ENCODE results near the gene ZNRF3.

ZNRF3 gene

DNA sequence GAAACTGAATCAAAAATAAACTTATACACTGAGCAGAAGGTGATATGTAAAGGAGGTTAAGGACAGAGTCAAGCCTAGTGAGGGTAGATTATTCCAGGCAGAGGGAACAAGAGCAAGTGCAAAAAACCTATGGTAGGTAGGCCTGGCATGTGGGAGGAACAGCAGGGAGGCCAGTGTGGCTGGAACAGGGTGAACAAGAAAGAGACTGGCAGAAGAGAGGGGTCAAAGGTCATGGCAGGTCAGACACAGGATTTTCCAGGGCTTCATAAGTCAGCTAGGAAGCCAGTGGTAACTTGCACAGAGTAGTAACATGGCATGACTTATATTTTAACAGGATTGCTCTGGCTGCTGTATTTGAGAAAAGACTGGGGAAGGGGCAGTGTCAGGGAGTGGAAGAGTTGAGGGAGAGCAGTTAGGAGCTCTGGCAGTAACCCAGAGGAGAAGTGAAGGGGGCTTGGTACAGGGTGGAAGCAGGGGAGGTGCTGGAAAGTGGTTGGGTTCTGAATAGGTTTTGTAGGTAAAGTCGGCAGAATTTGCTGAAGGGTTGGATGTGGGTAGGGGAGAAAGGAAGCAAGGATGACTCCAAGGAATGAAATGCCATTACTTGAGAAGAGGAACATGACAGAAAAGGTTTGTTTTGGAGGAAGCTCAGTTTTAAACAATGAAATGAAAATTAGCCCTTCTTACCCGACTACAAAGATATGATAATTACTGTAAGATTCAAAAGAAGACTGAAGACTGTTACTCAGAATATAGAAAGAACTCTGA is 86.2 kb downstream of the ZNRF3 start:
- TF ChIP-seq, protein P1, sequence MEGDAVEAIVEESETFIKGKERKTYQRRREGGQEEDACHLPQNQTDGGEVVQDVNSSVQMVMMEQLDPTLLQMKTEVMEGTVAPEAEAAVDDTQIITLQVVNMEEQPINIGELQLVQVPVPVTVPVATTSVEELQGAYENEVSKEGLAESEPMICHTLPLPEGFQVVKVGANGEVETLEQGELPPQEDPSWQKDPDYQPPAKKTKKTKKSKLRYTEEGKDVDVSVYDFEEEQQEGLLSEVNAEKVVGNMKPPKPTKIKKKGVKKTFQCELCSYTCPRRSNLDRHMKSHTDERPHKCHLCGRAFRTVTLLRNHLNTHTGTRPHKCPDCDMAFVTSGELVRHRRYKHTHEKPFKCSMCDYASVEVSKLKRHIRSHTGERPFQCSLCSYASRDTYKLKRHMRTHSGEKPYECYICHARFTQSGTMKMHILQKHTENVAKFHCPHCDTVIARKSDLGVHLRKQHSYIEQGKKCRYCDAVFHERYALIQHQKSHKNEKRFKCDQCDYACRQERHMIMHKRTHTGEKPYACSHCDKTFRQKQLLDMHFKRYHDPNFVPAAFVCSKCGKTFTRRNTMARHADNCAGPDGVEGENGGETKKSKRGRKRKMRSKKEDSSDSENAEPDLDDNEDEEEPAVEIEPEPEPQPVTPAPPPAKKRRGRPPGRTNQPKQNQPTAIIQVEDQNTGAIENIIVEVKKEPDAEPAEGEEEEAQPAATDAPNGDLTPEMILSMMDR (IDR thresholded peaks at IDR 0.05; ENCODE audit: low read depth, low read length, missing control alignments), result no peak
- no peak for DNase-seq (ENCODE audit: extremely low read depth, low read depth)
- H3K4me3 ChIP-seq (replicated peaks; ENCODE audit: low read depth, low read length), result no peak overlapping the region

DNA sequence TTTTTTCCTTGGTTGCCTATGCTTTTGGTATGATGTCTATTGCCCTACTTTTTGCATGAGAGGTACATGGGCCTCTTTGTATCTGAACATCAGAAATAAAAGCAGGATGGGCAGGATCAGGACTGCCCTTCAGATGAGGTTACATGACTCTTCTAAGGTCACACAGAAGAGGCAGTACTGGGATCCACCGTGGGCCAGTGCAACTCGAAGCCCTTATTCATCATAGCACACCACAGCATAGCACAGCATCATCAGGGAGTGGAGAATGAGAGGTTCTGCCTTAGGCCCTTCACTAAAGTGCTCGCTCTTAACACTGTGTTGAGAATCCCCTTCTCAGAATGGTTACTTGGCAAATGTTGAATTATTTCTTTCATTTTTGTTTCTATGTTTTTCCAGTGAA is 90.0 kb downstream of the ZNRF3 start:
- TF ChIP-seq, protein P1 (IDR thresholded peaks at IDR 0.05; ENCODE audit: low read depth, low read length, missing control alignments), result no peak
- H3K4me3 ChIP-seq (replicated peaks; ENCODE audit: low read depth, low read length), result no peak overlapping the region
- no peak for DNase-seq (ENCODE audit: extremely low read depth, low read depth)

DNA sequence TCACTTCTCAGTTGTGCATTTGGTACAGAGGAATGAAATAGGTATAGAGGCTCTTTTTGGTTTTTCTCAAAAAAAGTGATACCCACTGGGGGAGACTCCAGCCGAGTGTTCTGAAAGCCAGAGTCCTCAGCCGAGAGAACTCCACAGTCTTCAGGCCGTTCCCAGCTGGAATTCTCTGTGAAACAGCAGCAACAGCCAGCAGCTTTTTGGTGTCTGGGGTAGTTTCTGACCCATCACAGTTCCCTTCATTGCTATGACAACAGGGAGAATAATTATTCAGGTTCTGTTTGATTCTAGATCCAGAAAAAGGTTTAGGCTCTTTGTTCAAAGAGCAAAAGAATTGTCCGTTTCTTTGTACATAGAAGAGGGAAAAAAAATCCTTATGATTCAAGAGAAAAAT is 93.7 kb downstream of the ZNRF3 start:
- DNase-seq (ENCODE audit: extremely low read depth, low read depth), result no peak
- TF ChIP-seq, protein P1 (IDR thresholded peaks at IDR 0.05; ENCODE audit: low read depth, low read length, missing control alignments), result no peak
- 0 out of 2 replicates have a peak overlapping the region, but pooled peaks have one; percentile 4 for H3K4me3 ChIP-seq (replicated peaks; ENCODE audit: low read depth, low read length)

DNA sequence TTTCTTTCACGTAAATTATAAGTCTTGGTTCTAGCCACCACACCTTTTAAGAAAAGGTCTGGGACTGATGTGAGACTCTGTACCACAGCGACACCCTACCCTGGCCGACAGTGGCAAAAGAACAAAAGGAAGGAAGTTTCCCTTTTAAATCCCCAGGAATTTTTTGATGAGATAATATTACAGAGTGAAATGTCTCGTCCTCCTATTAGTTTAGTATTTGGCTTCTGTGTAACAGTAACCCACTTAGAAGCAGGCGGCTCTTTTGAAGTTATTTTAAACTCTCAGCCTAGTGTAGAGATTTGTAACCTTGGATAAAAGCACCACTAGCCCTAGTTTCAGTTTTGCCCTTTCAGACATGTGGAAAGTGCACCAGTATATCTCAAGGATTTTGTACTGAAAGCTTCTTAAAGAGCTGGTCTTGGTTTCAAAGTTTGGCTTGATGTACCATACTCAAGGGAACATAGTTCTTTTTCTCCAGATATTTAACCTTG is 94.2 kb downstream of the ZNRF3 start:
- no peak for DNase-seq (ENCODE audit: extremely low read depth, low read depth)
- H3K4me3 ChIP-seq (replicated peaks; ENCODE audit: low read depth, low read length), result 0 out of 2 replicates have a peak overlapping the region, but pooled peaks have one; percentile 4
- TF ChIP-seq, protein P1 (IDR thresholded peaks at IDR 0.05; ENCODE audit: low read depth, low read length, missing control alignments), result no peak

DNA sequence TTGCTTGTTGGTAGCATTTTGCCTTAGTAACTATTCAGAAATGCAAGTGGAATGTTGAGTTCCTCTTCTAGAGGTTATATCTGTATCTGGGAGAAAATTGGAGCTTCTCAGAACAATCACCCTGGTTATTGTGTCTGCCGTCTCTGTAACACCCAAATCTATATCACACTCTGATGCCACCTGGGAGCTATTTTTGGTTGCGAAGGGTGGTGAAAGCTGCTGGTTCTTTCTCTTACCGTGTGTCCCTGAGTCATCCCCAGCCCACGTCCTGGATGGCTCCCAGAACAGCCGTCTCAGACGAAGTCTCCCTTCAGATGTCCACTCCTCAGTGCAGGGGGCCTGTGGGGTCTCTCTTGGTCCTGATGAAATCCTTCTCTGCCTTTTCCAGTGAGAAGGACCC is 94.8 kb downstream of the ZNRF3 start:
- TF ChIP-seq, protein P1 (IDR thresholded peaks at IDR 0.05; ENCODE audit: low read depth, low read length, missing control alignments), result no peak
- no peak overlapping the region for H3K4me3 ChIP-seq (replicated peaks; ENCODE audit: low read depth, low read length)
- DNase-seq (ENCODE audit: extremely low read depth, low read depth), result no peak

DNA sequence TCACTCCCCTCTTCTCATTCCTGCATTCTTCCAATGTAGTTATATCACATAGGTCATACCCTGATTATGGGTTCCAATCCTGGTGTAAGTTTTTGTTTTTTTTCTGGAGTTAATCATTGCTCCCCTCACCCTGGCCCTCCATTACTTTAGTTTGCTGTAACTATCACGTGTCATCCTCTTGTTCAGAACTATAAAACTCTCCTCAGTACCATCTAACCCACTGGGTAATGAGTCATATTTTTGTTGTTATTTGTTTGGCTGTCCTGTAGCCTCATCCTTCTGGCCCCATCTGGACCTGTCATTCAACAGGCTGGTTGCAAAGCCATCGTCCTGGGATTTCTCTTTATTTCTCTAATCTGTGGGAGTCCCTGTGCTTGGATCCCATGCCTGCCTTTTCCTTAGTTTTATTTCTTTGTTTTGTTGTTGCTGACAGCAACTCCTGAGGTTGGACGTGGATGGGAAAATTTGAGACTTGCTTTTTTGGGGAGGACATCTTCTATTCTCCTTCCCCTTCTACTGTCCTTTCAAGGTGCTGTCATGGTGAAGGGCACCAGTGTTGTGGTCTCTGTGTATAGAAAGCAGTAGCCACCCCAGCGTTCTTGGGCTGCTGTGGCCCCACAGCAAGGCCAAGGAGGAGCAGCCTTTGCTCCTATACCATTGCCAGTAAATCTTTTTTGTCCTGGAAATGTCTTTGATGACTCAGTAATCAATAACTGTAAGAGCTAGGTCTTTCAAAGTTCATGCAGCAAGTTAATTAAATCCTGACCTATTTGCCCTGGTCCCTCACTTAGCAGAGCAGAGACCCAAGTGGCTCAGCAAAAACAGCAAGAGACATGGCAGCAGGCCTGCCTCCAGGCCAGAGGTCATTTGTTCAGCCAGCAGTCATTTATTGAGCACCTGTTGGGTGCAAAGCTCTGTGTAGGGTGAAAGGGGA is 95.8 kb downstream of the ZNRF3 start:
- DNase-seq (ENCODE audit: extremely low read depth, low read depth), result no peak
- TF ChIP-seq, protein P1 (IDR thresholded peaks at IDR 0.05; ENCODE audit: low read depth, low read length, missing control alignments), result no peak
- H3K4me3 ChIP-seq (replicated peaks; ENCODE audit: low read depth, low read length), result no peak overlapping the region

Measured in HFF-Myc (cell line).